Skeletal muscle satellite cell (primary cell): ENCODE measurements around the gene NAGK.
"Not testable (repeated sequence)": the region's sequence is repeated elsewhere in the genome, so short reads cannot be mapped to it uniquely, and the experiment has no call there.

Source experiments
- H3K27me3 ChIP-seq: 2 replicates; pipeline ENCODE4 v1.7.0; 2013; ENCODE audit warnings: low read length; ENCODE audit not compliant: control insufficient read depth, insufficient read depth
- H3K36me3 ChIP-seq: 2 replicates; pipeline ENCODE4 v1.7.0; 2013; ENCODE audit warnings: mild to moderate bottlenecking, control low read depth, low read length; ENCODE audit not compliant: insufficient read depth
- H3K4me1 ChIP-seq: 2 replicates; pipeline ENCODE4 v1.7.0; 2013; ENCODE audit warnings: low read length; ENCODE audit not compliant: control insufficient read depth, insufficient read depth
- H3K4me2 ChIP-seq: 2 replicates; pipeline ENCODE4 v1.7.0; 2013; ENCODE audit warnings: mild to moderate bottlenecking, low read length
- H3K4me3 ChIP-seq: 2 replicates; pipeline ENCODE4 v1.7.0; 2013; ENCODE audit warnings: low read length
- H3K9ac ChIP-seq: 2 replicates; pipeline ENCODE4 v1.7.0; 2013; ENCODE audit warnings: mild to moderate bottlenecking, low read depth, low read length, moderate library complexity
- H3K9me3 ChIP-seq: replicated peaks from 2 replicates; pipeline ENCODE4 v1.7.0; 2013; ENCODE audit warnings: mild to moderate bottlenecking, control low read depth, low read length

NAGK gene

DNA sequence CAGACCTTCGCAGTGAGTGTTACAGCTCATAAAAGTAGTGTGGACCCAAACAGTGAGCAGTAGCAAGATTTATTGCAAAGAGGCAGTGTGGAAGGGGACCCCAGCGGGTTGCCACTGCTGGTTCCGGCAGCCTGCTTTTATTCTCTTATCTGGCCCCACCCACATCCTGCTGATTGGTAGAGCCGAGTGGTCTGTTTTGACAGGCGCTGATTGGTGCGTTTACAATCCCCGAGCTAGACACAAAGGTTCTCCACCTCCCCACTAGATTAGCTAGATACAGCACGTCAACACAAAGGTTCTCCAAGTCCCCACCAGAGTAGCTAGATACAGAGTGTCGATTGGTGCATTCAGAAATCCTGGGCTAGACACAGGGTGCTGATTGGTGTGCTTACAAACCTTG, 23.4 kb downstream of the NAGK start:
- H3K36me3 ChIP-seq, H3K4me3 ChIP-seq: not testable (repeated sequence)

DNA sequence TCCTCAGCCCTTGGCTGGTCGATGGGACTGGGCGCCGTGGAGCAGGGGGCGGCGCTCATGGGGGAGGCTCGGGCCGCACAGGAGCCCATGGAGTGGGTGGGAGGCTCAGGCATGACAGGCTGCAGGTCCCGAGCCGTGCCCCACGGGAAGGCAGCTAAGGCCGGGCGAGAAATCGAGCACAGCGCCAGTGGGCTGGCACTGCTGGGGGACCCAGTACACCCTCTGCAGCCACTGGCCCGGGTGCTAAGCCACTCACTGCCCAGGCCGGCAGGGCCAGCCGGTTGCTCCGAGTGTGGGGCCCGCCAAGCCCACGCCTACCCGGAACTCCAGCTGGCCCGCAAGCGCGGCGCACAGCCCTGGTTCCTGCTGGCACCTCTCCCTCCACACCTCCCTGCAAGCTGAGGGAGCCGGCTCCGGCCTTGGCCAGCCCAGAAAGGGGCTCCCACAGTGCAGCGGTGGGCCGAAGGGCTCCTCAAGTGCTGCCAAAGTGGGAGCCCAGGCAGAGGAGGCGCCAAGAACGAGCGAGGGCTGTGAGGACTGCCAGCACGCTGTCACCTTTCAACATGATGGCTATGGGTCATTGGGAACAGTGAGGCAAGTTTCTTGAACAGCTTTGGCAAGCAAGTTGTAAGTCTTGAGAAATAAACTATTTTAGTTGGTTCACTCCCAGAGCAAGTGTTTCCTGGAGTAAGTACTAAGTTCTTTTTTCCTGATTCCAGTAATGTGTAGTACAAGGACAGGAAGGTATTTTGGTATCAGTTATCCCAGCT, 24.2 kb downstream of the NAGK start:
- not testable (repeated sequence) for H3K4me3 ChIP-seq, H3K9me3 ChIP-seq, H3K9ac ChIP-seq, H3K36me3 ChIP-seq, H3K27me3 ChIP-seq, H3K4me2 ChIP-seq, H3K4me1 ChIP-seq

More for the DNA sequence above, 23.4 kb downstream of the NAGK start:
- not testable (repeated sequence) for H3K4me1 ChIP-seq, H3K9ac ChIP-seq, H3K27me3 ChIP-seq, H3K4me2 ChIP-seq, H3K9me3 ChIP-seq

DNA sequence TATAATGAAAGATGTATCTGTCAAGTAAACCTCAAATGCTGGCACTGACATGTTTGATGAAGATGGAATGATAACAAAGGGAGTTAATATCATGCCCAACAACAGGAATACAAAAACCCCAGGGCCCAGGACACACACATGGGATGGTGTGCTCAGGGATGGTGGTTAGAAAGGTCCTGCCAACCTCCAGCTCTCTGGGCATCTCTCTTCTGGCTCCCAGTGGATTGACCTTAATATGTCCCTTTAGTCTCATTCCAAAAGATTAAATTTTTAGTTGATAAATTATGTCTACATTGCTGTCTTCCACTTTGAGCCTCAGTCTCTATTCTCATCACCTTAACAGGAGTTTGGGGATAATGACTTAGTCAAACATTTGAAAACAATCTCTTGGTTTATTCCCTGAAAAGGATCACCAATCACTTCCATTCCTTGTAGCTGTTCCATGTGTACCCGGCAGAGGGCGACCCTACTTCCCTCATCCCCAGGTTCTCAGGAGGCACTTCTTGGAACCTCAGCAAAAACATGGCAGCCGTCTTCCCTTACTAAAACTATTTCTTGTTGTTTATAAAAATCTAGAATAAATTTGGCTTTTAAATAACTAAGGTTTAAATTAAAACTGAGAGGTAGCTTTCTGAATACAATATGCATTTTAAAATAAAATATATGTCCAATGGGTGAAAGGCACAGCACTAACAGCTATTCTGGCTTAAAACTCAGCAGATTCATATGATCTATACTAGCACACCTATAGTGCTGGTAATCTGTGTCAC, 31.9 kb downstream of the NAGK start:
- Histone ChIP-seq H3K27me3 (no peaks in the 10 kb centered on the region), H3K4me1 (peaks cover 9% of the 10 kb centered on the region), H3K4me3 (no peak overlapping the region)

DNA sequence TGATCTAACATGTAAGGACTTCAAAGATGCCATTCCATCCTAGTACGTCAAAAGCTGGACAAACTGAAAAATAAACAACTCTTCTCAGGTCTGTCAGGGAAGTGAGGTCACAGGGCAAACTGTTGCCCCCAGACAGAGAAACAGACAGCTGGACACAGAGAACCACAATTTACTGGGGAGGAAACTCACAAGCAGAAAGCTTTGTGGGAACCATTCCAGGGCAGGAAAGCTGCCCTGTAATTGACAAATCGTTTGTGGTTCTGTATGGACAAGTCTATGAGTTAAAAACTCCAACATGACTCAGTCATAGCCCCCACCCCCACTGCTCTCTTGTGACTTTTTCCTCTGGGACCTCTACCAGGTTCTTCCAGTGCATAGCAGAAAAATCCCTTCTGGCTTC, 33.2 kb downstream of the NAGK start:
- Histone ChIP-seq H3K9me3 (no peaks in the 10 kb centered on the region), H3K4me1 (peaks cover 9% of the 10 kb centered on the region), H3K36me3 (no peaks in the 10 kb centered on the region), H3K27me3 (no peaks in the 10 kb centered on the region), H3K9ac (no peak overlapping the region), H3K4me2 (no peak overlapping the region), H3K4me3 (no peak overlapping the region)

More for the DNA sequence above, 31.9 kb downstream of the NAGK start:
- no peaks in the 10 kb centered on the region for H3K36me3 ChIP-seq
- no peak overlapping the region for H3K9ac ChIP-seq
- no peaks in the 10 kb centered on the region for H3K9me3 ChIP-seq
- no peak overlapping the region for H3K4me2 ChIP-seq

DNA sequence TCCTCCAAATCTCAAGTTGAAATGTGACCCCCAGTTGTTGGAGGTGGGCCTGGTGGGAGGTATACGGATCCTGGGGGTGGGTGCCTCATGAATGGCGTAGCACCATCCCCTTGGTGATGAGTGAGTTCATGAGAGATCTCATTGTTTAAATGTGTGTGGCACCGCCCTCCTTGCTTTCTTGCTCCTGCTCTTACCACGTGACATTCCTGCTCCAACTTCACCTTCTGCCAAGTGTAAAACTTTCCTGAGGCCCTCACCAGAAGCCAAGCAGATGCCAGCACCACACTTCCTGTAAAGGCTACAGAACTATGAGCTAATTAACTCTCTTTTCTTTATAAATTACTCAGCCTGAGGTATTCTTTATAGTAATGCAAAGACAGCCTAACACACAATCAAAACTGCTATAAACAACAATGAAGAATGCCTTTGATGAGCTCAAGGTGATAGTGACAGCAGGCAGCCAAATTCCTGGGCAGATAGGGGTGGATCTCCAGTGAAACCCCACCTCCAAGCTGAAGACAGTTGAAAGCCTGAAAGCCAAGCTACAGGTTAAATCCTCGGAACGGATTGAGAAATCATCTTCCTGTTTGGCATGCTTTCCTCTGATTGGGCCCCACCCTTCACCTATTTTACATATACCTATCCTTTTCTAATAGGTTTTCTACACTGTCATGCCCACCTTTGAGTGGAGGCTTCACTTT, 34.7 kb downstream of the NAGK start:
- no peaks in the 10 kb centered on the region for H3K27me3 ChIP-seq
- no peaks in the 10 kb centered on the region for H3K36me3 ChIP-seq
- peaks cover 9% of the 10 kb centered on the region for H3K4me1 ChIP-seq
- H3K9me3 ChIP-seq: no peaks in the 10 kb centered on the region
- H3K4me2 ChIP-seq: no peak overlapping the region
- no peak overlapping the region for H3K4me3 ChIP-seq
- H3K9ac ChIP-seq: no peak overlapping the region

DNA sequence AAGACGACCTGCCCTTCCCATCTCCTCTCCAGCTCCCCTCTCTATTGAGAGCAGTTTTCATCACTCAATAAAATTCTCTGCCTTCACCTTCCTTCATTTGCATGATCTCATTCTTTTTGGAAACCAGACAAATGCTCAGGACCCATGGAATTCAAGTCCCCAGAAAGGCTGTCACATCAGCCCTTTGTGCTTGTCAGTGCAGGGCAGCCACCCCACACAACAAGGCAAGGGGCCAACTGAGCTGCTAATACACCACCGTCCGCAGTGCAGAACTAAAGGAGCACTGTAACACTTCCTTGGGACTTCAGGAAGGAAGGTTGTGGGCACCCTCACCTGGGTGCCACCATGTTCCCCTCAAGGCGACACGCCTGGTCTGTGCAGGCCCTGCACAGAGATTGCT, 35.4 kb downstream of the NAGK start:
- Histone ChIP-seq H3K27me3 (no peaks in the 10 kb centered on the region), H3K4me1 (peaks cover 9% of the 10 kb centered on the region), H3K4me2 (no peak overlapping the region), H3K36me3 (no peaks in the 10 kb centered on the region), H3K9me3 (no peaks in the 10 kb centered on the region), H3K9ac (no peak overlapping the region), H3K4me3 (no peak overlapping the region)

DNA sequence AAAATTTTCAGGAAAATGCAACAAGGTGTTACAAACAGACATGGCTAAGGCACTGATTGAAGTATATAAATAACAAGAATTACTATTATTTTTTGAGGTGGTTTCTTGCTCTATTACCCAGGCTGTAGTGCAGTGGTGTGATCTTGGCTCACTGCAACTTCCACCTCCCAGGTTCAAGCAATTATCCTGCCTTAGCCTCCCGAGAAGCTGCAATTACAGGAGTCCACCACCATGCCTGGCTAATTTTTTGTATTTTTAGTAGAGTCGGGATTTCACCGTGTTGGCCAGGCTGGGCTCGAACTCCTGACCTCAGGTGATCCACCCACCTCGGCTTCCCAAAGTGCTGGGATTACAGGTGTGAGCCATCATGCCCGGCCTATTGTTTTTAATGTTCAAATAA, 38.0 kb downstream of the NAGK start:
- not testable (repeated sequence) for H3K4me3 ChIP-seq, H3K4me2 ChIP-seq, H3K9me3 ChIP-seq, H3K36me3 ChIP-seq, H3K4me1 ChIP-seq, H3K27me3 ChIP-seq, H3K9ac ChIP-seq

DNA sequence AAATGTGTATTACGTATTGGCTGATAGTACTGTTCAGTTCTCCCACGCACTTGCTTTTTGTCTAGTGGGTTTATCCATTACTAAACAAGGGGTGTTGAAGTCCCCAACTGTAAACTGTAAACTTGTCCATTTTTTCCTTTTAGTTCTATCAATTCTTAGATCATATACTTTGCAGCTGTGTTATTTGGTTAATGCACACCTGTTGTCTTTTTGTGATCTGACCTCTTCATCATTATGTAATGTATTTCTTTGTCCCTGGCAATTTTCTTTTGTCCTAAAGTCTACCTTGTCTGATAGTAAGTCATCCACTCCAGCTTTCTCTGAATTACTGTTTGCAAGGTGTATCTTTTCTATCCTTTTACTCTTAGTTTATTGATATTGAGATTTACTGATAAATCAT, 39.6 kb downstream of the NAGK start:
- H3K4me1 ChIP-seq: no peaks in the 10 kb centered on the region
- no peak overlapping the region for H3K4me2 ChIP-seq
- no peaks in the 10 kb centered on the region for H3K36me3 ChIP-seq
- H3K9me3 ChIP-seq: no peaks in the 10 kb centered on the region
- no peaks in the 10 kb centered on the region for H3K27me3 ChIP-seq
- H3K9ac ChIP-seq: no peak overlapping the region
- H3K4me3 ChIP-seq: no peak overlapping the region

DNA sequence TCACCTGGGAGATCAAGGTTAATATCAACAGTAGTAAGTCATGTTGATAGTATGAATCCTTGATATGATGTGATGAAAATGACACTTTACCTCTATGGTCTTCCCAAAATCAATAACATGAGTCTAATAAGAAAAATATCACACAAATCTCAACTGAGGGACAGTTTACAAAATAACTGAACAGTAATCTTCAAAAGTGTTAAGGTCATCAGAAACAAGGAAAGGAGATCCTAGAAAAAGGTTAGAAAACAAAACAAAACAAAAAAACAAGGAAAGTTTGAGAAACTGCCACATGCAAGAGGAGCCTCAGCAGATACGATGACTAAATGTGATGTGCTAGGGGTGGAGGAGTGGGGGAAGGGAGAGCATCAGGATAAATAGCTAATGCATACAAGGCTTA, 45.4 kb downstream of the NAGK start:
- Histone ChIP-seq H3K9ac (no peak overlapping the region), H3K4me3 (no peak overlapping the region), H3K27me3 (no peaks in the 10 kb centered on the region), H3K9me3 (no peaks in the 10 kb centered on the region), H3K4me1 (no peaks in the 10 kb centered on the region), H3K4me2 (no peak overlapping the region), H3K36me3 (peaks cover 7% of the 10 kb centered on the region)

DNA sequence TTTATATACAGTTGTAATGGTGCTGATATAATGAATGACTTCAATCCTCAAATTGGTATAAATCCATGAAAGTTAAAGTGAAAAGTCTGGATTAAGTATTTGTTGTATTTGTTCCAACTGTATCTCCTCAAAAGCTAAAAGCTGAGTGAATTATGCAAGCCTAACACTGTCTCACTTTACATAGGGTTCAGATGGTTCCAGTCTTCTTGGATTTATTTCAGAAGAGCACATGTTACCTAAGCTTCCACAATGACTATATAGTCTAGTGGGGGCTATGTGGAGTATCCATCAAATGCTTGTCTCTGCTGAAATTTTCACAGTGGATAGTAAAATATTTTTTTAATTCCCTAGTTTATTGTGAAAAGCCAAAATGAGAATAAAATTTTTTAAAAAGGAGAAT, 48.6 kb downstream of the NAGK start:
- H3K36me3 ChIP-seq: peaks cover 12% of the 10 kb centered on the region
- H3K9ac ChIP-seq: no peak overlapping the region
- no peak overlapping the region for H3K4me2 ChIP-seq
- no peaks in the 10 kb centered on the region for H3K9me3 ChIP-seq
- H3K4me3 ChIP-seq: no peak overlapping the region
- H3K27me3 ChIP-seq: no peaks in the 10 kb centered on the region
- H3K4me1 ChIP-seq: no peaks in the 10 kb centered on the region

DNA sequence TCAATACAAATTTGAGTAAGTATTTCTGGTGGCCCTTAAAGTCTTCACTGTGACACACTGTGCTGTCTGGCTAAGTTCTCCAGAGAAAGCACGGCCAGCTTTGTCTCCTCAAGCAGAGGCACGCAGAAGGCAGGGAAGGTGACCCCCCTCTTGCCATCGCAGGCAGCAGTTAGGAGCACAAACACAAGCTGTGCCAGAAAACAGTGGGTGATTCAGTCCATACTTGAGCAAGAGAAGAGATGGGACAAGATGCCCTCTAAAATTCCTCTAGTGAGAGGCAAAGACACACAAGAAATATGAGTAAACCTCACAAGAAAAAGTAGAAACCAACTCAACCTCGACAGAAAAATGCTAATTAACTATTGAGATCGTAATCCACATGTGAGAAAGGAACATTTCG, 51.7 kb downstream of the NAGK start:
- H3K4me3 ChIP-seq: no peak overlapping the region
- no peak overlapping the region for H3K4me2 ChIP-seq
- H3K9ac ChIP-seq: no peak overlapping the region
- H3K27me3 ChIP-seq: no peaks in the 10 kb centered on the region
- no peaks in the 10 kb centered on the region for H3K9me3 ChIP-seq
- peaks cover 12% of the 10 kb centered on the region for H3K36me3 ChIP-seq
- H3K4me1 ChIP-seq: peaks cover 6% of the 10 kb centered on the region
